ENCODE measurements around the gene UBXN10. TPM values are rescaled to one million over a fixed set of nuclear protein-coding genes. Genes with fewer than 3 reads are reported as not detected.

The UBXN10 gene
- total RNA-seq, 1 donor from 2014 or later: 0.49 TPM

GRCh38 chr1:20148571-20149500 lies 37.1 kb upstream of the UBXN10 start:
- no peak overlapping the region for H3K27ac Mint-ChIP-seq (ENCODE audit: unreplicated experiment)
- peaks cover 1% of the 10 kb centered on the region for H3K9me3 Mint-ChIP-seq (ENCODE audit: unreplicated experiment)
- no peaks in the 10 kb centered on the region for H3K36me3 Mint-ChIP-seq (ENCODE audit: unreplicated experiment)
- peak; percentile 9 for DNase-seq
- H3K4me1 Mint-ChIP-seq (ENCODE audit: low read depth, unreplicated experiment): no peaks in the 10 kb centered on the region
- no peak for TF ChIP-seq CTCF (IDR thresholded peaks at IDR 0.05; ENCODE audit: partially characterized antibody, unreplicated experiment)
- no peak overlapping the region for H3K4me3 Mint-ChIP-seq (ENCODE audit: unreplicated experiment)
- H3K27me3 Mint-ChIP-seq (ENCODE audit: unreplicated experiment): peaks cover 5% of the 10 kb centered on the region

DNA sequence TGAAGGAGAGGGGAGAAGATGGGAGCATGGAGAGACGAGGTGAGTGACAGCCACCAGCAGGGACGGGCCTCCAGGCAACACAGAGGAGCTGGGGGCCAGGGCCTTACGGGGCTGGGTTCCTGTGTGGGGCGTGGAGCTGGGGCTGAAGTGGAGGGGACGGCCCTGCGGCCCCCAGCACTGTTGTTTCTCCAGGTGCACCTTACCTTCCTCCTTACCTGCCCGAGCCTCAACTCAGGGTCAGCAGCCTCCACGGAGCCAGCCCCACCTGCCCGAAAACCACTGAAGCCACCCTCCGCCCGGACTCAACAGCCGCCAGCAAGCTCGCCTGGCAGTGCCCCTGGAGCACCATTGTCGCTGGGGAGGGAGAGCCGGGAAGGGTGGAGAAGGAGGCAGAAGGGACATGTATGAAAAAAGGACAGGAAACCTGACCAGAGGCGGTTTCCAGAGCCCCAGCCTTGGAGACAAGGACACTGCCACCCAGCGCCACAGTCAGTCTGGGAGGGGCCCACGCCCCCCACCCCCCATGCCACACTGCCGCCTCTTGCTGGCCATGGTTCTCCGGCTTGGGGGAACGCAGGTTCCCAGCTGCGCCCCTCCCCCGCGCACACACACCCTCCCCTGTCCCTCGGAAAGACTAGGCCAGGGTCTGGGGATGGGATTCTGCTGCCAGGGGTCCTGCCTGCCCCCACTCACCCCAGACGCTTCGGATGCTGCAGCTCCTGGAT lies 36.1 kb upstream of the UBXN10 start:
- peak; percentile 12 for DNase-seq
- Mint-ChIP-seq H3K36me3 (ENCODE audit: unreplicated experiment) (no peaks in the 10 kb centered on the region), H3K4me1 (ENCODE audit: low read depth, unreplicated experiment) (no peaks in the 10 kb centered on the region), H3K27ac (ENCODE audit: unreplicated experiment) (no peak overlapping the region), H3K9me3 (ENCODE audit: unreplicated experiment) (peaks cover 1% of the 10 kb centered on the region), H3K4me3 (ENCODE audit: unreplicated experiment) (no peak overlapping the region), H3K27me3 (ENCODE audit: unreplicated experiment) (peaks cover 1% of the 10 kb centered on the region)
- TF ChIP-seq CTCF (IDR thresholded peaks at IDR 0.05; ENCODE audit: partially characterized antibody, unreplicated experiment): no peak

GRCh38 chr1:20150326-20150705 lies 35.6 kb upstream of the UBXN10 start:
- no peak overlapping the region for H3K27ac Mint-ChIP-seq (ENCODE audit: unreplicated experiment)
- DNase-seq: no peak
- peaks cover 1% of the 10 kb centered on the region for H3K27me3 Mint-ChIP-seq (ENCODE audit: unreplicated experiment)
- peaks cover 1% of the 10 kb centered on the region for H3K9me3 Mint-ChIP-seq (ENCODE audit: unreplicated experiment)
- no peak for TF ChIP-seq CTCF (IDR thresholded peaks at IDR 0.05; ENCODE audit: partially characterized antibody, unreplicated experiment)
- no peaks in the 10 kb centered on the region for H3K36me3 Mint-ChIP-seq (ENCODE audit: unreplicated experiment)
- H3K4me3 Mint-ChIP-seq (ENCODE audit: unreplicated experiment): no peak overlapping the region
- no peaks in the 10 kb centered on the region for H3K4me1 Mint-ChIP-seq (ENCODE audit: low read depth, unreplicated experiment)

GRCh38 chr1:20150969-20151368 lies 34.9 kb upstream of the UBXN10 start:
- H3K27ac Mint-ChIP-seq (ENCODE audit: unreplicated experiment): no peak overlapping the region
- no peak overlapping the region for H3K4me3 Mint-ChIP-seq (ENCODE audit: unreplicated experiment)
- DNase-seq: peak; percentile 7
- H3K36me3 Mint-ChIP-seq (ENCODE audit: unreplicated experiment): no peaks in the 10 kb centered on the region
- peaks cover 3% of the 10 kb centered on the region for H3K9me3 Mint-ChIP-seq (ENCODE audit: unreplicated experiment)
- H3K27me3 Mint-ChIP-seq (ENCODE audit: unreplicated experiment): peaks cover 1% of the 10 kb centered on the region
- peaks cover 6% of the 10 kb centered on the region for H3K4me1 Mint-ChIP-seq (ENCODE audit: low read depth, unreplicated experiment)
- no peak for TF ChIP-seq CTCF (IDR thresholded peaks at IDR 0.05; ENCODE audit: partially characterized antibody, unreplicated experiment)
